Keratinocyte (primary cell): ENCODE measurements around the gene IHH.

ENCODE experiments used
- EZH2 ChIP-seq: IDR thresholded peaks from one replicate; pipeline ENCODE4 v1.6.1; 2012; ENCODE audit warnings: inconsistent platforms, mild to moderate bottlenecking, low read length, moderate library complexity
- TF ChIP-seq, protein P1 (sequence below), 3 experiments: IDR thresholded peaks in 1 of 3; conservative IDR thresholded peaks in 1 of 3; optimal IDR thresholded peaks in 1 of 3; 2 replicates in 2 of 3; 3 replicates in 1 of 3; pipeline versions ENCODE3 to v1.5.1; 2011; ENCODE audit warnings: low read length in 3 of 3, mild to moderate bottlenecking in 3 of 3, moderate library complexity in 2 of 3, control low read depth in 1 of 3, inconsistent platforms in 1 of 3; ENCODE audit not compliant: insufficient read depth in 2 of 3; ENCODE audit errors: extremely low read depth in 1 of 3

DNA sequence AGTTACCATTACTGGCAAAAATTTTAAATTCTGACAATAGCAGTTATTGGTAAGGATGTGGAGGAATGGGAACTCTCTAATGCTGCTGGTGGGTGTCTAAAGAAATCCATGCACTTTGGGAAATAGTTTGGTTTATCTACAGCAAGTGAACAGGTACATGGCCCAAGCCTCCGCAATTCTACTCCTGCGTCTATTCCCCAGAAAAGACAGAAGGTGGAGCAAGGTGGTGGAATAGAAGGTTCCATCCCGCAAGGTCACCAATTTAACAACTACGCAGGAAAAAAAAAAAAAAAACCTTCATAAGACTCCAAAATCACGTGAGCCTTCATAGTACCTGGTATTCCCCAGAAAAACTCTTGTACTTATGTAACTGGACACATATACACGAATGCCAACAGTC lies 25.9 kb downstream of the IHH start:
- TF ChIP-seq, protein P1, sequence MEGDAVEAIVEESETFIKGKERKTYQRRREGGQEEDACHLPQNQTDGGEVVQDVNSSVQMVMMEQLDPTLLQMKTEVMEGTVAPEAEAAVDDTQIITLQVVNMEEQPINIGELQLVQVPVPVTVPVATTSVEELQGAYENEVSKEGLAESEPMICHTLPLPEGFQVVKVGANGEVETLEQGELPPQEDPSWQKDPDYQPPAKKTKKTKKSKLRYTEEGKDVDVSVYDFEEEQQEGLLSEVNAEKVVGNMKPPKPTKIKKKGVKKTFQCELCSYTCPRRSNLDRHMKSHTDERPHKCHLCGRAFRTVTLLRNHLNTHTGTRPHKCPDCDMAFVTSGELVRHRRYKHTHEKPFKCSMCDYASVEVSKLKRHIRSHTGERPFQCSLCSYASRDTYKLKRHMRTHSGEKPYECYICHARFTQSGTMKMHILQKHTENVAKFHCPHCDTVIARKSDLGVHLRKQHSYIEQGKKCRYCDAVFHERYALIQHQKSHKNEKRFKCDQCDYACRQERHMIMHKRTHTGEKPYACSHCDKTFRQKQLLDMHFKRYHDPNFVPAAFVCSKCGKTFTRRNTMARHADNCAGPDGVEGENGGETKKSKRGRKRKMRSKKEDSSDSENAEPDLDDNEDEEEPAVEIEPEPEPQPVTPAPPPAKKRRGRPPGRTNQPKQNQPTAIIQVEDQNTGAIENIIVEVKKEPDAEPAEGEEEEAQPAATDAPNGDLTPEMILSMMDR (optimal IDR thresholded peaks at IDR 0.05 in 1 of 3, IDR thresholded peaks at IDR 0.05 in 1 of 3, conservative IDR thresholded peaks at IDR 0.05 in 1 of 3; ENCODE audit: extremely low read depth in 1 of 3, insufficient read depth in 2 of 3, low read length in 3 of 3), result no peak
- TF ChIP-seq EZH2, result no peak
